H1 (cell line): ENCODE data around the gene PRDM5.

Experiments
- CTCF ChIP-seq, 3 experiments: IDR thresholded peaks; 1 replicate in 2 of 3; 2 replicates in 1 of 3; pipeline versions ENCODE4 v1.5.1 to v1.6.1; 2011; ENCODE audit warnings: low read length in 3 of 3, mild to moderate bottlenecking in 3 of 3, inconsistent platforms in 2 of 3, low read depth in 1 of 3, moderate library complexity in 1 of 3; ENCODE audit not compliant: insufficient read depth in 1 of 3; ENCODE audit errors: control extremely low read depth in 1 of 3
- EZH2 ChIP-seq: fragments of 200-600 bp; sonication (generic); IDR thresholded peaks from 2 replicates; pipeline ENCODE4 v1.7.1; 2012; ENCODE audit warnings: low read depth, mild to moderate bottlenecking, moderate library complexity, low read length, inconsistent platforms; ENCODE audit not compliant: severe bottlenecking
- GABPA ChIP-seq: IDR thresholded peaks from 2 replicates; pipeline ENCODE4 v1.6.1; 2011; ENCODE audit warnings: mild to moderate bottlenecking, low read length, moderate library complexity, borderline replicate concordance; ENCODE audit not compliant: insufficient read depth
- MAX ChIP-seq: IDR thresholded peaks from 2 replicates; pipeline ENCODE4 v1.6.1; 2012; ENCODE audit warnings: inconsistent platforms
- RFX5 ChIP-seq: IDR thresholded peaks from 2 replicates; pipeline ENCODE4 v1.6.1; 2011; ENCODE audit warnings: low read depth, low read length, improper control_type of control experiment, borderline replicate concordance
- SP2 ChIP-seq: IDR thresholded peaks from 2 replicates; pipeline ENCODE4 v1.6.1; 2012; ENCODE audit warnings: mild to moderate bottlenecking, low read length, inconsistent platforms
- YY1 ChIP-seq: IDR thresholded peaks from 2 replicates; pipeline ENCODE4 v1.6.1; 2011; ENCODE audit warnings: low read depth, mild to moderate bottlenecking, low read length

- TF ChIP-seq CTCF (IDR thresholded peaks at IDR 0.05; ENCODE audit: control extremely low read depth in 1 of 3, insufficient read depth in 1 of 3, low read depth in 1 of 3, low read length in 3 of 3) (no peak), YY1 (no peak), EZH2 (no peak), RFX5 (no peak), MAX (no peak), GABPA (no peak), SP2 (no peak)
These were observed 198.5 kb downstream of the PRDM5 start for GRCh38 chr4:120723986-120724385.
